Epithelial cell of esophagus (primary cell): ENCODE measurements around the gene SIGLEC5.

Source experiments
- DNase-seq: peaks from one replicate; pipeline ENCODE4 v3.0.0; 2010; ENCODE audit warnings: low read depth
- H3K4me3 ChIP-seq: 2 replicates; pipeline ENCODE4 v1.5.1; 2011; ENCODE audit warnings: mild to moderate bottlenecking, low read length, control low read depth
- TF ChIP-seq, protein P1 (sequence below): IDR thresholded peaks from 2 replicates; pipeline ENCODE4 v1.5.1; 2011; ENCODE audit warnings: low read depth, mild to moderate bottlenecking, low read length, control low read depth, inconsistent platforms; ENCODE audit not compliant: insufficient read depth; ENCODE audit errors: missing control alignments

SIGLEC5 gene

DNA sequence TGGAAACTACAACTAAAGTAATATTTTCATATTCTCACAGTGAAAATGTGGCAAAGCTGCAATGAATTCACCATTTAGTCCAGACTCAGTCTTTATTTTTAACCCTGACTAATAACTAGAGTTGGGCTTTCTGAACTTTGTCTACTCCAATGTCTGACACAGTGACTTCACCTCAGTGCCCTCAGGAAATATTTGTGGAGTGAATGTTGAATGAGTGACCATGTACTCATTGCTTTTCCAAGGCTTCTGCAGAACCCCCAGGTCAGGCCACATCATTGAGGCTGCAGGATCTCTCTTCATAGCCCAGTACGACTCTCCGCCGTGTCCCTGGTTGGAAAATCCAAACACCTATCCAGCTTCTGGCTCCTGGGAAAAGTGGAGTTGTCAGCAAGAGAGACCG lies 57.3 kb downstream of the SIGLEC5 start:
- H3K4me3 ChIP-seq, result no peak overlapping the region
- TF ChIP-seq, protein P1, sequence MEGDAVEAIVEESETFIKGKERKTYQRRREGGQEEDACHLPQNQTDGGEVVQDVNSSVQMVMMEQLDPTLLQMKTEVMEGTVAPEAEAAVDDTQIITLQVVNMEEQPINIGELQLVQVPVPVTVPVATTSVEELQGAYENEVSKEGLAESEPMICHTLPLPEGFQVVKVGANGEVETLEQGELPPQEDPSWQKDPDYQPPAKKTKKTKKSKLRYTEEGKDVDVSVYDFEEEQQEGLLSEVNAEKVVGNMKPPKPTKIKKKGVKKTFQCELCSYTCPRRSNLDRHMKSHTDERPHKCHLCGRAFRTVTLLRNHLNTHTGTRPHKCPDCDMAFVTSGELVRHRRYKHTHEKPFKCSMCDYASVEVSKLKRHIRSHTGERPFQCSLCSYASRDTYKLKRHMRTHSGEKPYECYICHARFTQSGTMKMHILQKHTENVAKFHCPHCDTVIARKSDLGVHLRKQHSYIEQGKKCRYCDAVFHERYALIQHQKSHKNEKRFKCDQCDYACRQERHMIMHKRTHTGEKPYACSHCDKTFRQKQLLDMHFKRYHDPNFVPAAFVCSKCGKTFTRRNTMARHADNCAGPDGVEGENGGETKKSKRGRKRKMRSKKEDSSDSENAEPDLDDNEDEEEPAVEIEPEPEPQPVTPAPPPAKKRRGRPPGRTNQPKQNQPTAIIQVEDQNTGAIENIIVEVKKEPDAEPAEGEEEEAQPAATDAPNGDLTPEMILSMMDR, result no peak
- peak; percentile 22 for DNase-seq

DNA sequence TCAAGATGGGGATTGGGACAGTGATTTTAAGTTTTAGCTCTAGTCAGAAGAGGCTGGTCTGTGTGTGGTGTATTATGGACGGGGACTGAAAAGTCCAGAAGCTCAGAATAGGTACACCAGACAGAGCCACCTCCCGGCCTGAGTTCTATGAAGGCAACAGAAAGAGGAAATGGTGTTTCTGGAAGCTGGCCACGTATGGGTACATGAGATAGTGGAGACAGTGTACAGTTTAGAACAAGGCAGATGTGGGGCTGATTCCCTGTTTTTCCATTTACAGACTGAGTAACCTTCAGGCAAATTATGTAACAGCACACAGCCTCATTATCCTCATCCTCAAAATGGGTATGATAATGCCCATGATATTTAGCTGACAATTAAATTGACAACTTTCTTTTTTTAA lies 57.8 kb downstream of the SIGLEC5 start:
- peak overlapping the region; percentile 88 for H3K4me3 ChIP-seq
- DNase-seq, result no peak
- TF ChIP-seq, protein P1, result no peak

DNA sequence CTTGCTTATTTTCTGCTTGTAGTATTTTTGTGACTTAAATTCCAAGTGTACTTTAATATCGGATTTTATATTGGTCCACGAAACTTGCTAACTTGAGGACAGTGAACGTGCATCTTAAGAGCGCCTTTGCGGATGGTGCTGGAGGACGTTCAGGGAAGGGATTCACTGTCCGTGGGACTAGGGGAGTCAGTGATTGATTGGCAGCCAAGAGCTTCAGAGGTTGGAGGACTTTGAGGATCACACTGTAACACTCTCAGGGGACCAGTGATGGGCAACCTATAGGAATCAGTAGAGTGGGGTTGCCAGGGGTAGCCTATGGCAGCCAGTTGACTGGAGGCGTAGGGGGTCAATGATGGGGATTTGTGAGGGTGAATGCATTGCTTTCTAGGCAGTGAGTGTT lies 58.6 kb downstream of the SIGLEC5 start:
- TF ChIP-seq, protein P1, result no peak
- H3K4me3 ChIP-seq, result peak overlapping the region; percentile 88
- DNase-seq, result no peak

DNA sequence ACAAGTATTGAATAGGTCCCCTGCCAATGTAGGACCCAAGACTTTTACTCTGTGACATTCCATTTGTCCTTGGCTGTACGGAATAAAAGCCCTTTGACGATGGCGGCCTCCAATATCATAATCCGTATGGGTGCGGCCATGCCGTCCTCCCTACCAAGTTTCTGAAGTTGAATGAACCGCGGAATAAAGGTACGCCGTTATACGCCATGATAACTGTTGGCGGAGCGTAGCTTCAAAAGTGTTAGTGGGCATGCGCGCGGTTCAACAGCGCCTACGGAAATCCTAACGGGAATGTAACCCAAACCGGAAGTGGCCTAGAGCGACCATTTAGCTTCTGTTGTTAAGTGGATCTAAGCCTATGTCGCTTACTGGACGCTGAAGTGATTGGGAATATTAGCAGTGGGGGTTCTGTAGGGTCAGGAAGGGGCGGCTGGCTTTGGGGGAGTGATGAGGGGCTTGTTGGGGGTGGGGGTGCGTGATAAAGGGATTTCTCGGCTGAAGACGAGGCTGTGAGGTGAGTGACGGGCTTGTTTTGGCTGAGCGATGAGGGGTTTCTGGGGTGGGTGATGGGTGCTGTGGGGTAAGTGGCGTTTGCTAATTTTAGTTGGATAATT lies 59.1 kb downstream of the SIGLEC5 start, which contains the start of gene ZNF175:
ZNF175 (plus strand) TSS at position 322 of the 614 bp plus-strand sequence. CDS start 2,047 bp downstream, outside the sequence.
- DNase-seq, result peak; percentile 97
- TF ChIP-seq, protein P1, result no peak
- peak within 1 kb of the TSS; percentile 88 for H3K4me3 ChIP-seq

DNA sequence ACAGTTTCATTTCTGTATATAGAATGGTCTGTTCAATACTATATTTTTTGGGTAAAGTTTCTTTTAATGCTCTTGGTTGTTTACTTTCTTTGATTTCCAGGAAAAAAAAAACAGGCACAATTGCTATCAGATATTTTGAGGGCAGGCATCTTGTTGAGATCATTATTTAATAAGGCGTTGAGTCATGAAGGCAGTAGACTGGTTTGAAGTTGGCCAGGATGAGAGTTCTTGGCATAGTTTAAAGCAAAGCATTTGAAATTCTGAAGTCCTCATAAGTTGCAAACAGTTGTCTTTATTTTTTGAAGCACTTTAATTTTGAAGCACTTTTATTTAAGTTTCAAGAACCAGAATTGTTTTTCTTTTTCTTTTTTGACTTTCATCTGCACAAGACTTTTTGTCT lies 61.7 kb downstream of the SIGLEC5 start:
- no peak overlapping the region for H3K4me3 ChIP-seq
- DNase-seq, result no peak
- TF ChIP-seq, protein P1, result no peak

DNA sequence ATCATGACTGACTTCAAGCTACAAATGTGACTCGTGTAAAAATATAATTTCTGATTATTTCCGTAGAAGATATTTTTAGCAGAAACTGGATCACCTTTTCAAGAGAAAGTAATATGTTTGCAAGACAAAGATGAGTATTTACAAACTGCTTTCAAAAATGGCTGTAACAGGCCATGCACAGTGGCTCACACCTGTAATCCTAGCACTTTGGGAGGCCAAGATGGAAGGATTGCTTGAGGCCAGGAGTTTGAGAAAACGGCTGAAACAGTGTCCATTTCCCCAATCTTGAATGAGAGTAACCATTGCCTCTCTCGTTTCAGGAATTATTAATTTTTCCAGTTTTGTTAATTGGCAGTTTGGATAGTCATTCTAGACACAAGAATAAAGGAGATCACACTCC lies 62.6 kb downstream of the SIGLEC5 start:
- H3K4me3 ChIP-seq, result no peak overlapping the region
- no peak for DNase-seq
- TF ChIP-seq, protein P1, result no peak

DNA sequence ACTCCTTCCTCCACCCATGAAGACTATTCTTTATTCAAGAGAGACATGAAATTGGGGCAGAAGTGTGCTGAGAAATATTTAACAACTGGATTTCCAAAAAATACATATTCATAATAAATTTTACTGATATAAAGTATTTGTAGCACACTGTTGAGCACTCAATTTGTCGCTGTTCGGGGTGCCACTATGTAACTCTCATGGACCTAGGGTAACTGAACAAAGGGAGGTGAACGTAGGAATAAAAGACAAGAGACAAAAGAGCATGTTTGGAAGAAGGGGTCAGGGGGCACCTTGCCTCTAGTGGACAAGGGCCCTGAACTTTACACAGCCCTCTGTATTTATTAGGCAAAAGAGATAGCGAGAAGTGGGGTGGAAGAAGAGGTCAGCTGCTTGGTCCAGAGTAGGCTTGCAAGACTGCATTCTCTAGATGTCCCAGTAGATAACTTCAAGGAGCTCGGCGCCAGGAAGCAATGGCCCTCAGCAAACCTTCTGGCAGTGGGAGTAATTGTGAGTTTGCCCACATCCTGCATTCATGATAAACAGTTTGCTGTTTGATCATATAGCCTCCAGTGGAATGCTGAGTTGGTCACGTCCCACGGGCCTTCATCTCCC lies 63.6 kb downstream of the SIGLEC5 start:
- no peak overlapping the region for H3K4me3 ChIP-seq
- TF ChIP-seq, protein P1, result no peak
- no peak for DNase-seq
